ENCODE data around the gene SPESP1.
A peak's percentile ranks its signal among the peaks of the same experiment; 100 is the strongest.
"Not testable (repeated sequence)": the region's sequence is repeated elsewhere in the genome, so short reads cannot be mapped to it uniquely, and the experiment has no call there.

The SPESP1 gene

DNA sequence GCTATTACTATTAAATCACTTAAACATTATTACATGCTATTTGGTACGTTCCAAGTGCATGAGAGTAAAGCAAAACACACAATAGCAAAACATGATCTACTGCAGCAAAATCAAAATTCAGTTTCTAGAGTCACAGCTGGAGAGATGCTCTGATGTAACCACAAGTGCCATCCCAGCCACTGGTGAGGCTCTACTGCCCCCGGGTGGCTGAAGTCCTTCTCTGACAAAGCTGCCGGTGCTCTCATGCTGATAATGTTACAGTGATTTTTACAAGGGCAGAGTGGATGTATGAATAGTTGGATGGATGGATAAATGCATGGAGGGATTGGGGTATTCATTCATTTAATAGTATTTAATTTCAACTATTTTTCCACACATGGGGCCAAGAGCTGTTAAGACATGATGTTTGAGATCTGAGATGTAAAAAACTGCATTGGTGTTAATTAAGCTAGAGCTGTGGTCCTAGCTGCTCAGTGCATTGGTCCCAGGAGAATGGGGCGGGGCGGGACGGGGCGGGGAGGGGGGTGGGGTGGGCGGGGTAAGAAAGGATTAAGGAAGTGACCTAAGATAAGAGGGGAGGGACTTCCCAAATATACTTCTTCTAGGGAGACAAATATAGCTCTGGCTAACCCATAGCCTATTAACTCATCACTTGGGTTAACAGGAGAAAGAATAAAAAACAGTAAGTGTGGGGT, 5.3 kb upstream of the SPESP1 start:
- Mint-ChIP-seq H3K9me3 (no peaks in the 10 kb centered on the region), H3K27ac (no peak overlapping the region), H3K27me3 (peaks cover 7% of the 10 kb centered on the region), H3K4me1 (peaks cover 3% of the 10 kb centered on the region), H3K4me3 (no peak overlapping the region), H3K36me3 (no peaks in the 10 kb centered on the region)
- ATAC-seq (ENCODE audit: low read depth) = peak; percentile 78
- DNase-seq (ENCODE audit: low spot score in 2 of 2) = peak; percentile 36 to 42

DNA sequence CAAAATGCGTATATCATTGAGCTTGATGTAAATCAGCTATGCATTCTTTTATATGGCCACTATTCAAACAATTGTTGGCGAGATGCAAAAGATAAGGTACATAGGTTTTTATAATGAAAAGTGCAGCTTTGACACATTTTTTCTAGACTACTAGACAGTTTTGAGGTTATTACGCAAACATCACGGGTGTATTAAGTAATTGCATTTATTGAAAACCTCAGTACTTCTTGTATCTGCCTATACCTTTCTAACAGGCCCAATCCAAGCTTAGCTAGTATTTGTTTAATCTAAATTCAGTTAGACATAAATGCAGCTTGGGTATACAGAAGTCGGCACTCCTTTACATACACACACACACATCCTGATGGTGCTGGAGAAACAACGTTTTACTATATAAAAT, 2.7 kb downstream of the SPESP1 start:
- H3K9me3 Mint-ChIP-seq = no peaks in the 10 kb centered on the region
- peaks cover 6% of the 10 kb centered on the region for H3K27me3 Mint-ChIP-seq
- no peaks in the 10 kb centered on the region for H3K4me1 Mint-ChIP-seq
- no peak overlapping the region for H3K27ac Mint-ChIP-seq
- H3K4me3 Mint-ChIP-seq = no peak overlapping the region
- DNase-seq (ENCODE audit: low spot score in 2 of 2) (no peak), ATAC-seq (ENCODE audit: low read depth) (no peak)
- H3K36me3 Mint-ChIP-seq = no peaks in the 10 kb centered on the region

DNA sequence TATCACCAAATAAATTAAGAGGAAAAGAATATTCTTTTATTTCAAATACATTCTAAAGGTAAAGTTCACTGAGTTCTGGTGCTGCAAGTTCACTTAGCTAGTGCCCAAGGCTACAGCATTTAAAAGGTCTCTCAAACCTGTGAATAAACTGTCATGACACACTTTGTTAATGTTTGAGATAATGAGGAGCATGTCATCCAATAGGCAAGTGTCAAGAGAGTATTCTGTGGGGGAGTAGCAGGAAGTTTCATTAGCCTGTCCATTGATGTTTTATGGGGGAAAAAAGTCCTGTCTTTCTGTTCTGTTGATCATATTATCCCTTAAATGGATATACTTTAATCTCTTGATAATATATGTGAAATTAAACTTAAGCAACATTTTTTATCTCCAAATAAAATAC, 4.0 kb downstream of the SPESP1 start:
- Mint-ChIP-seq H3K36me3 (no peaks in the 10 kb centered on the region), H3K27ac (no peak overlapping the region)

DNA sequence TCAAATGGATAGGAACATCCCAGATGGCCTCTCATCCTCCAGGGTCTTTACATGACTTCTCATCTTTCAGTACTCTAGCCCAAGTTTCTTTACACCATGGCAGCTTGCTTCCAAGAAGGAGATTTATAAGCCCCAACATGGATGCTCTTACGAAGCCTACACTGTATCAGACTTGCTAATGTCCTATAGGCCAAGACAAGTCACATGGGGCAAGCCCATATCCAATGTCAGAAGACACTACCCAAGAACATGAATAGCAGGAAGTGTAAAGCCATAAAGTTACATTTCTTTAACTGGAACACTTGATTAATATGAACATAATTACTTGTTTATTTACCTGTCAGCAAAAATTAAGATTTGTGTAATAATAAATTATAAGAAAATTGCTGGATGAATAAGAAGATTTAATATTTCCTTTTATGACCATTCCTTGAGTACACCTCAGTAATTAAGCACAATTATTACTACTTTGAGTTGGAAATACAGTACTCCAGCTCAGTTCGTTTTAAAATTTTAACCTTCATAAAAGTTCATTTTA, 5.1 kb downstream of the SPESP1 start:
- Mint-ChIP-seq H3K36me3 (no peaks in the 10 kb centered on the region), H3K27me3 (peaks cover 2% of the 10 kb centered on the region), H3K27ac (no peak overlapping the region), H3K4me1 (no peaks in the 10 kb centered on the region), H3K4me3 (no peak overlapping the region), H3K9me3 (no peaks in the 10 kb centered on the region)
- no peak for DNase-seq (ENCODE audit: low spot score in 2 of 2)
- ATAC-seq (ENCODE audit: low read depth) = no peak

More for the DNA sequence above, 4.0 kb downstream of the SPESP1 start:
- peaks cover 6% of the 10 kb centered on the region for H3K27me3 Mint-ChIP-seq
- DNase-seq (ENCODE audit: low spot score in 2 of 2) (no peak), ATAC-seq (ENCODE audit: low read depth) (no peak)
- no peaks in the 10 kb centered on the region for H3K4me1 Mint-ChIP-seq
- H3K9me3 Mint-ChIP-seq = no peaks in the 10 kb centered on the region
- H3K4me3 Mint-ChIP-seq = no peak overlapping the region

DNA sequence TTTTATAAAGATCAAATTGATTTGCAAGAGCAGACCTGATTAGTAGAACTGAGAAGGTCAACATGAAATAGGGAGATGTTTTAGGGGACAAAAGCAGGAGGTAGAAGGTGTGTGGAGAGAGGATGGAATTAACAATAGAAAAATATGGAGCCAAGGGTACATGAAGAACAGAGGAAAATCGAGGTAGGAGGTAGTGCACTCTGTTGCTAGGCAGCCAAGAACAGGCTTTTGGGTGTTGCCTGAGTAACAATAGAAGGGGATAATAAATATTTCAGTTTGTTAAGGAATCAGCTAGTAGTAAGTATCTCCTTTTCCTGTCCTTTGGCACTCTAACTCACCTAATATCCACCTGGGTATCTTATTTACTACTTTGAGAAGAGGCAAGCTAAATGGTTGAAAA, 9.2 kb downstream of the SPESP1 start:
- ATAC-seq (ENCODE audit: low read depth) (no peak), DNase-seq (ENCODE audit: low spot score in 2 of 2) (no peak)
- H3K27ac Mint-ChIP-seq = no peak overlapping the region
- no peaks in the 10 kb centered on the region for H3K4me1 Mint-ChIP-seq
- peaks cover 4% of the 10 kb centered on the region for H3K27me3 Mint-ChIP-seq
- no peak overlapping the region for H3K4me3 Mint-ChIP-seq
- peaks cover 2% of the 10 kb centered on the region for H3K36me3 Mint-ChIP-seq
- H3K9me3 Mint-ChIP-seq = peaks cover 2% of the 10 kb centered on the region

DNA sequence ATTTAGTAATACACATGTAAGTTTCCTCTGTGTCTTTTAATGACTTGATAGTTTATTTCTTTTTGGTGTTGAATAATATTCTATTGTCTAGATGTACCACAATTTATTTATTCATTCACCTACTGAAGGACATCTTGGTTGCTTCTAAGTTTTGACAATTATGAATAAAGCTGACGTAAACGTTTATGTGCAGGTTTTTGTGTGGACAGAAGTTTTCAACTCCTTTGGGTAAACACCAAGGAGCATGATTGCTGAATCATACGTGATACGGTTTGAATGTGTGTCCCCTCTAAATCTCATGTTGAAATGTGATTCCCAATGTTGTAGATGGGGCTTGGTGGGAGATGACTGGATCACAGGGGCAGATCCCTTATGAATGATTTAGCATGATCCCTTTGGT, 21.5 kb downstream of the SPESP1 start:
- Mint-ChIP-seq H3K27me3 (peaks cover 4% of the 10 kb centered on the region), H3K4me3 (no peak overlapping the region), H3K27ac (no peak overlapping the region), H3K9me3 (peaks cover 14% of the 10 kb centered on the region), H3K4me1 (no peaks in the 10 kb centered on the region), H3K36me3 (peaks cover 1% of the 10 kb centered on the region)
- no peak for ATAC-seq (ENCODE audit: low read depth)
- no peak for DNase-seq (ENCODE audit: low spot score in 2 of 2)

DNA sequence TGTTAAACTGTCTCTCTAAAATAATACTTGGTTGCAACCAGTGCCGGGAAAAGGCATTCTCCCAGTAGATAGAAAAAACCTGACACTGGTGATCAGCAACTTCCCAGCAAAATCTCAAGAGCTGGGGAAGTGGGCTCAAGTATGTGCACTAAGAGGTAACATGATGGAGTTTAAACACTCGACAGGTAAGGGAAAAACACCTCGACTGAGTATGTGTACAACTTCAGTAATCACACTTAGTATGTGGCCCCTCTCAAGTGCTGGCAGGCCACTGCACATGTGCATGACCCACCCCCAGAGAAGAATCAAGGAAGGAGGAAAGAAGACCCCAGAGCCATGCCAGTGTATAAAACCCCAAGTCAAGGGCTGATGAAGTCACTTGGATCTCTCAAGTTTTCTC, 27.4 kb downstream of the SPESP1 start:
- ATAC-seq (ENCODE audit: low read depth) = no peak

DNA sequence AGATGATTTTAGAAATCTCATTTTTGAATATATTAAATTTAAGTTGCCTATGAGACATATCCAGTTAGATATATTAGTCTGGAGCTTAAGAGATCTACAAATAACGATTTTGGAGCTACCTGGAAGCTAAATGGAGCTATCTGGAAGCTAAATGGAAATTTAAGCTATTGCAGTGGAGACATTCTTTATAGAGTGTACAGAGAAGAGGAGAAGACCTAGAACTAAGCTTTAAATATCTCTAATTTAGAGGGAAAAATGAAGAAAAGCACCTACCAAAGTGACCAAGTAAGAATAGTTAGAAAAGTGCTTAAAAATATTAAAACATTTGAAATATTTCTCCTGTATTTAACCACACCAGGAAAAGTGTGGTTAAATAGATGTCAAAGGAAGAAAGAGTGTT, 28.3 kb downstream of the SPESP1 start:
- no peak overlapping the region for H3K4me3 Mint-ChIP-seq

More for the DNA sequence above, 27.4 kb downstream of the SPESP1 start:
- Mint-ChIP-seq H3K36me3 (peaks cover 1% of the 10 kb centered on the region), H3K4me3 (no peak overlapping the region), H3K27ac (no peak overlapping the region), H3K4me1 (no peaks in the 10 kb centered on the region), H3K27me3 (peaks cover 16% of the 10 kb centered on the region), H3K9me3 (peaks cover 8% of the 10 kb centered on the region)
- no peak for DNase-seq (ENCODE audit: low spot score in 2 of 2)

DNA sequence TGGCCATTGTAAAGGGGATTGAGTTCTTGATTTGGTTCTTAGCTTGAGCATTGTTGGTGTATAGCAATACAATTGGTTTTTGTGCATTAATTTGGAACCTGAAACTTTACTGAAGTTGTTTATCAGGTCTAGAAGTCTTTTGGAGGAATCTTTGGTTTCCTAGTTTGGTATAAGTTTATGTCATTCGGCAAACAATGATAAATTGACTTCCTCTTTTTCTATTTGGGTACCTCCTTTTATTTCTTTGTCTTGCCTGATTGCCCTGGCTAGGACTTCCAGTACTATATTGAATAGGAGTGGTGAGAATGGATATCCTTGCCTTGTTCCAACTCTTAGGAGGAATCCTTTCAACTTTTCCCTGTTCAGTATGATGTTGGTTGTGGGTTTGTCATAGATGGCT, 32.1 kb downstream of the SPESP1 start:
- ATAC-seq (ENCODE audit: low read depth) (no peak), DNase-seq (ENCODE audit: low spot score in 2 of 2) (no peak)
- Mint-ChIP-seq H3K36me3 (no peaks in the 10 kb centered on the region), H3K4me3 (no peak overlapping the region), H3K4me1 (no peaks in the 10 kb centered on the region), H3K9me3 (peaks cover 1% of the 10 kb centered on the region), H3K27me3 (peaks cover 12% of the 10 kb centered on the region), H3K27ac (no peak overlapping the region)

More for the DNA sequence above, 28.3 kb downstream of the SPESP1 start:
- DNase-seq (ENCODE audit: low spot score in 2 of 2) = no peak
- H3K27ac Mint-ChIP-seq = no peak overlapping the region
- H3K27me3 Mint-ChIP-seq = peaks cover 16% of the 10 kb centered on the region
- peaks cover 8% of the 10 kb centered on the region for H3K9me3 Mint-ChIP-seq
- no peaks in the 10 kb centered on the region for H3K4me1 Mint-ChIP-seq
- peaks cover 1% of the 10 kb centered on the region for H3K36me3 Mint-ChIP-seq
- ATAC-seq (ENCODE audit: low read depth) = no peak

DNA sequence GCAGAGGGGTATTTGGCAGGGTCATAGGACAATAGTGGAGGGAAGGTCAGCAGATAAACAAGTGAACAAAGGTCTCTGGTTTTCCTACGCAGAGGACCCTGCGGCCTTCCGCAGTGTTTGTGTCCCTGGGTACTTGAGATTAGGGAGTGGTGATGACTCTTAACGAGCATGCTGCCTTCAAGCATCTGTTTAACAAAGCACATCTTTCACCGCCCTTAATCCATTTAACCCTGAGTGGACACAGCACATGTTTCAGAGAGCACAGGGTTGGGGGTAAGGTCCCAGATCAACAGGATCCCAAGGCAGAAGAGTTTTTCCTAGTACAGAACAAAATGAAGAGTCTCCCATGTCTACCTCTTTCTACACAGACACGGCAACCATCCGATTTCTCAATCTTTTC, 33.4 kb downstream of the SPESP1 start:
- H3K4me3 Mint-ChIP-seq; ATAC-seq (ENCODE audit: low read depth); DNase-seq (ENCODE audit: low spot score in 2 of 2); H3K4me1 Mint-ChIP-seq; H3K9me3 Mint-ChIP-seq; H3K27me3 Mint-ChIP-seq; H3K27ac Mint-ChIP-seq; H3K36me3 Mint-ChIP-seq: not testable (repeated sequence)

DNA sequence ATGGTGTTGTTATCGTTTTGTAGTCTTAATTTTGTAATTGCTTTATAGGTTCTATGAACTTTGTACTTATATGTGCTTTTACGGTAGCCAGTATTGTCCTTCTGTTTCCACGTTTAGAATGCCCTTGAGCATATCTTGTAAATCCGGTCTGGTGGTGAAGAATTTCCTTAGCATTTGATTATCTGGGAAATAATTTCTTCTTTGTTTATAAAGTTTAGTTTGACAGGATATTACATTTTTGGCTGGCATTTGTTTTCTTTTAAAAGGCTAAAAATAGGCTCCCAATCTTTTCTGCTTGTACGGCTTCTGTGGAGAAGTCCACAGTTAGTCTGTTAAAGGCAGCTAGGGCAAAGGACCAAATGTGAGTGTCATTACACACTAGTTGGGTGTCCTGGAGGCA, 36.7 kb downstream of the SPESP1 start:
- H3K9me3 Mint-ChIP-seq = peaks cover 10% of the 10 kb centered on the region
- no peaks in the 10 kb centered on the region for H3K36me3 Mint-ChIP-seq
- ATAC-seq (ENCODE audit: low read depth) (no peak), DNase-seq (ENCODE audit: low spot score in 2 of 2) (no peak)
- H3K4me3 Mint-ChIP-seq = no peak overlapping the region
- H3K4me1 Mint-ChIP-seq = no peaks in the 10 kb centered on the region
- peaks cover 3% of the 10 kb centered on the region for H3K27me3 Mint-ChIP-seq
- no peak overlapping the region for H3K27ac Mint-ChIP-seq

DNA sequence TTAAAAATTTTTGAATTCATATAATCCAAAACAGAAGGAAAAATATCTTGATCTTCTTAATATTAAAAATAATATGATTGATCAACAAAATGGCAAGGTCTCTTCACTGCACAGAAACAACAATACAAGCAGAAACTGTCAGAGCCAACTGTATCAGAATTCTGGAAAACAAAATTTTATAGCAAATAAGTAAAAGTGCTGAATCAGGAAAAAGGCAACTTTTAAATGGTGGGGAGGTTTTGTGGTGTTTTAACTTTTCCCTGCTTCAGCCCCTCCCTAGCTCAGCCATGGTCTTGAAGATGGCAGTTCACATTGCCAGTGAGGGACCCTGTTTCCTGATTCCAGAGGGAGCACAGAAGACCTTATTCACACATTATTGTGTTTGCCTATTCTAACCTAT, 37.6 kb downstream of the SPESP1 start:
- Mint-ChIP-seq H3K27me3 (peaks cover 3% of the 10 kb centered on the region), H3K9me3 (peaks cover 10% of the 10 kb centered on the region), H3K4me3 (no peak overlapping the region), H3K4me1 (no peaks in the 10 kb centered on the region), H3K27ac (no peak overlapping the region), H3K36me3 (no peaks in the 10 kb centered on the region)
- no peak for DNase-seq (ENCODE audit: low spot score in 2 of 2)
- ATAC-seq (ENCODE audit: low read depth) = no peak

DNA sequence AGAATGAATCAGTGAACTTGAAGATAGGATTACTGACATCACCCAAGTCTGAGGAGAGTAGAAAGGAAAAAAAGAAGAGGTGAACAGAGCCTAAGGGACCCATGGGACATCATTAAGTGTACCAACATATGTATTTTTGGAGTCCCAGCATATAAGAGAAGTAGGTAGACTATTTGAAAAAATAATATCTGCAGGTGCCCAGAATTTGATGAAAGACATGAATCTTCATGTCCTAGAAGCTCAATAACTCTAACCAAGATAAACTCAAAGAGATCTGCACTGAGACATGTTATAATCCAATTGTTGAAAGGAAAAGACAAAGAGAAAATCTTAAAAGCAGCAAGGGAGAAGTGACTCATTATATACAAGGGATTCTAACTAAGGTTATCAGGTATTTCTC, 39.0 kb downstream of the SPESP1 start:
- Mint-ChIP-seq H3K27me3 (peaks cover 6% of the 10 kb centered on the region), H3K4me1 (no peaks in the 10 kb centered on the region), H3K9me3 (peaks cover 10% of the 10 kb centered on the region), H3K36me3 (no peaks in the 10 kb centered on the region), H3K27ac (no peak overlapping the region), H3K4me3 (no peak overlapping the region)
- no peak for DNase-seq (ENCODE audit: low spot score in 2 of 2)
- no peak for ATAC-seq (ENCODE audit: low read depth)

DNA sequence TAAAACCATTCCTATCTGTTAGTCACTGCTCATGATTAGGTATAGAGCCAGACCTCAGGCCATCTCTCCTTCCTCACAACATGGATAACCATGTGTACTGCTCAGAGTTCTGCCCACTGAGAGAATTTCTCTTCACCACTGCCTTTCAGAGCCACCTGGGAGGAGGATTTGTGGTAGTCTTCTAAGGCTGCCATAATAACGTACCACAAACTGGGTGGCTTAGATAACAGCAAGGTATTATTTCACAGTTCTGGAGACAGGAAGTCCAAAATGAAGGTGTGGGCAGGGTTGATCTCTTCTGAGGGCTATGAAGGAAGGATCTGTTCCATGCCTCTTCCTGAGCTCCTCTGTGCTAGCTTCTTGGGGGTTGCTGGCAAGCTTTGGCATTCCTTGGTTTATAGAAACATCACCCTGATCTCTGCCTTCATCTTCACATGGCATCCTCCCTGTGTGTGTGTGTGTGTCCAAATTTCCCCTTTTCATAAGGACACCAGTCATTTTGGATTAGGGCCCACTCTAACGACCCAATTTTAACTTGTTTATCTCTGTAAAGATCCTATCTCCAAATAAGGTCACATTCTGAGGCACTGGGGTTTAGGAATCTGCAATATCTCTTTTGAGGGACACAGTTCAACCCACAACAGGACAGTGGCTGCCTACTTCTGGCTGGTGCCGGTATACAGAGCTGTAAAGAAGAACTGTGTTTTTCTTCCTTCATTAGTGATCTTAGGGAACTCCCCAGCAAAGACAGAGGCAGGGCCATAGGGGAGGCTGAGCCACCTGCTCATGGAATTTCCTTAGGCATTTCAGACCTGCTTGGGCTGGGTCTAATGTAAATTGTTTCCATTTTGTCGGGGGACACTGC, 42.1 kb downstream of the SPESP1 start:
- Mint-ChIP-seq H3K4me3 (no peak overlapping the region), H3K27ac (no peak overlapping the region), H3K9me3 (peaks cover 13% of the 10 kb centered on the region), H3K4me1 (no peaks in the 10 kb centered on the region), H3K36me3 (no peaks in the 10 kb centered on the region), H3K27me3 (peaks cover 6% of the 10 kb centered on the region)
- DNase-seq (ENCODE audit: low spot score in 2 of 2) (no peak), ATAC-seq (ENCODE audit: low read depth) (no peak)

Data from memory B cell (primary cell).